Cardiac fibroblast (primary cell): ENCODE data around the gene CNTNAP5.
A peak's percentile ranks its signal among the peaks of the same experiment; 100 is the strongest.

Experiments
- DNase-seq, 2 donors: peaks; one replicate each; pipeline versions ENCODE4 v3.0.0 to v3.0.0-alpha.2; 2010; ENCODE audit warnings: low read depth in 2 of 2
- H3K4me3 ChIP-seq, 2 donors: replicated peaks in 1 of 2; 1 replicate in 1 of 2; 2 replicates in 1 of 2; pipeline ENCODE4 v1.5.1; 2011; ENCODE audit warnings: low read depth in 2 of 2, low read length in 2 of 2, mild to moderate bottlenecking in 2 of 2, moderate library complexity in 1 of 2
- CTCF ChIP-seq: IDR thresholded peaks from one replicate; pipeline ENCODE4 v1.5.1; 2011; ENCODE audit warnings: low read depth, mild to moderate bottlenecking, low read length, inconsistent platforms

Gene CNTNAP5

GRCh38 chr2:124025171-124025580, at the start of gene CNTNAP5:
Gene CNTNAP5, plus strand, starts transcription at chr2:124025287. Its CDS starts 364 bp downstream, at chr2:124025651.
- no peak for TF ChIP-seq CTCF
- peak within 1 kb of the TSS; percentile 27 to 35 for H3K4me3 ChIP-seq
- peak; percentile 52 to 66 for DNase-seq

- no peak for TF ChIP-seq CTCF
- DNase-seq, result no peak
- no peak overlapping the region for H3K4me3 ChIP-seq
Measured at GRCh38 chr2:123976054-123976648, 48.9 kb upstream of the CNTNAP5 start.

GRCh38 chr2:123993728-123994323, 31.3 kb upstream of the CNTNAP5 start:
- no peak overlapping the region for H3K4me3 ChIP-seq
- TF ChIP-seq CTCF, result peak; percentile 64
- DNase-seq, result peak; percentile 56 to 62

- H3K4me3 ChIP-seq, result no peak overlapping the region
- no peak for TF ChIP-seq CTCF
- no peak for DNase-seq
Measured at GRCh38 chr2:123999681-124000080, 25.4 kb upstream of the CNTNAP5 start.

- H3K4me3 ChIP-seq, result no peak overlapping the region
- no peak for TF ChIP-seq CTCF
- no peak for DNase-seq
Measured at GRCh38 chr2:124001696-124002430, 23.2 kb upstream of the CNTNAP5 start.

GRCh38 chr2:124018890-124019289, 6.2 kb upstream of the CNTNAP5 start:
- no peak for TF ChIP-seq CTCF
- H3K4me3 ChIP-seq, result no peak overlapping the region
- DNase-seq, result peak; percentile 7 to 41
